H9 (cell line): ENCODE data around the gene ZNF200. TPM values are rescaled to one million over a fixed set of nuclear protein-coding genes. Genes with fewer than 3 reads are reported as not detected.

Experiments used
- DNase-seq: peaks from one replicate; pipeline ENCODE4 v3.0.0-alpha.2; 2017
- H2AFZ ChIP-seq: one replicate; pipeline ENCODE4 v1.6.1; 2013; ENCODE audit warnings: mild to moderate bottlenecking, low read length, control low read depth, moderate library complexity
- H2AK5ac ChIP-seq: 2 replicates; pipeline ENCODE4 v1.6.1; 2013; ENCODE audit warnings: low read length, control low read depth, mixed read lengths; ENCODE audit not compliant: insufficient read length
- H2BK120ac ChIP-seq: one replicate; pipeline ENCODE4 v1.6.1; 2013; ENCODE audit warnings: low read depth, mild to moderate bottlenecking, low read length, control low read depth, inconsistent platforms; ENCODE audit not compliant: poor library complexity, severe bottlenecking
- H2BK12ac ChIP-seq: 2 replicates; pipeline ENCODE4 v1.6.1; 2013; ENCODE audit warnings: low read length, control low read depth, mixed read lengths, low read depth; ENCODE audit not compliant: insufficient read length
- H2BK15ac ChIP-seq: 2 replicates; pipeline ENCODE4 v1.6.1; 2013; ENCODE audit warnings: low read depth, low read length, control low read depth
- H2BK20ac ChIP-seq: one replicate; pipeline ENCODE4 v1.6.1; 2013; ENCODE audit warnings: low read depth, mild to moderate bottlenecking, low read length, control low read depth, inconsistent platforms; ENCODE audit not compliant: poor library complexity, severe bottlenecking
- H2BK5ac ChIP-seq: 2 replicates; pipeline ENCODE4 v1.6.1; 2013; ENCODE audit warnings: low read length, control low read depth, mixed read lengths; ENCODE audit not compliant: insufficient read length
- H3K14ac ChIP-seq: 2 replicates; pipeline ENCODE4 v1.6.1; 2013; ENCODE audit warnings: low read length, control low read depth; ENCODE audit not compliant: insufficient read depth
- H3K18ac ChIP-seq: 2 replicates; pipeline ENCODE4 v1.6.1; 2013; ENCODE audit warnings: low read depth, mild to moderate bottlenecking, mixed read lengths, low read length, control low read depth; ENCODE audit not compliant: insufficient read length
- H3K23ac ChIP-seq: 2 replicates; pipeline ENCODE4 v1.6.1; 2013; ENCODE audit warnings: low read length, control low read depth, mixed read lengths, low read depth; ENCODE audit not compliant: insufficient read length
- H3K23me2 ChIP-seq: 2 replicates; pipeline ENCODE4 v1.6.1; 2013; ENCODE audit warnings: low read depth, mild to moderate bottlenecking, mixed read lengths, low read length, control low read depth; ENCODE audit not compliant: insufficient read length, poor library complexity, severe bottlenecking
- H3K27ac ChIP-seq: 2 replicates; pipeline ENCODE4 v1.5.1; 2013; ENCODE audit warnings: low read length, control low read depth, mixed read lengths, low read depth; ENCODE audit not compliant: insufficient read length
- H3K27me3 ChIP-seq: 2 replicates; pipeline ENCODE4 v1.6.1; 2013; ENCODE audit warnings: low read length, control low read depth, inconsistent platforms; ENCODE audit not compliant: insufficient read depth
- H3K4ac ChIP-seq: 2 replicates; pipeline ENCODE4 v1.6.1; 2013; ENCODE audit warnings: low read depth, mild to moderate bottlenecking, control low read depth, inconsistent platforms, low read length, moderate library complexity
- H3K4me1 ChIP-seq: 2 replicates; pipeline ENCODE4 v1.6.1; 2013; ENCODE audit warnings: low read length, control low read depth, inconsistent platforms; ENCODE audit not compliant: insufficient read depth
- H3K4me2 ChIP-seq: 2 replicates; pipeline ENCODE4 v1.6.1; 2013; ENCODE audit warnings: low read length, control low read depth, mixed read lengths; ENCODE audit not compliant: insufficient read length, insufficient read depth
- H3K56ac ChIP-seq: 2 replicates; pipeline ENCODE4 v1.6.1; 2013; ENCODE audit warnings: low read depth, mild to moderate bottlenecking, mixed read lengths, low read length, control low read depth; ENCODE audit not compliant: insufficient read length
- H3K79me1 ChIP-seq: 2 replicates; pipeline ENCODE4 v1.6.1; 2013; ENCODE audit warnings: low read depth, mild to moderate bottlenecking, moderate library complexity, low read length, control low read depth, inconsistent platforms; ENCODE audit not compliant: insufficient read depth, poor library complexity, severe bottlenecking
- H3K79me2 ChIP-seq: 2 replicates; pipeline ENCODE4 v1.6.1; 2013; ENCODE audit warnings: low read length, control low read depth, inconsistent platforms; ENCODE audit not compliant: insufficient read depth
- H3K9ac ChIP-seq: 2 replicates; pipeline ENCODE4 v1.6.1; 2013; ENCODE audit warnings: low read length, control low read depth, mixed read lengths; ENCODE audit not compliant: insufficient read length; ENCODE audit errors: extremely low read depth
- H3K9me3 ChIP-seq: one replicate; pipeline ENCODE4 v1.6.1; 2013; ENCODE audit warnings: low read depth, low read length, inconsistent platforms; ENCODE audit not compliant: control insufficient read depth
- H3T11ph ChIP-seq: one replicate; pipeline ENCODE4 v1.6.1; 2013; ENCODE audit warnings: mild to moderate bottlenecking, low read length, control low read depth, inconsistent platforms
- H4K20me1 ChIP-seq: one replicate; pipeline ENCODE4 v1.6.1; 2013; ENCODE audit not compliant: control insufficient read depth, insufficient read length, insufficient read depth
- H4K5ac ChIP-seq: 2 replicates; pipeline ENCODE4 v1.6.1; 2013; ENCODE audit warnings: low read depth, mild to moderate bottlenecking, mixed read lengths, low read length, control low read depth; ENCODE audit not compliant: insufficient read length
- H4K8ac ChIP-seq: replicated peaks from 2 replicates; pipeline ENCODE4 v1.6.1; 2013; ENCODE audit warnings: low read length, control low read depth, mixed read lengths, low read depth; ENCODE audit not compliant: insufficient read length
- H4K91ac ChIP-seq: 2 replicates; pipeline ENCODE4 v1.6.1; 2013; ENCODE audit warnings: low read depth, mild to moderate bottlenecking, moderate library complexity, mixed read lengths, low read length, control low read depth; ENCODE audit not compliant: insufficient read length
- H3K27ac Mint-ChIP-seq, 3 experiments: 2 replicates in 2 of 3; 3 replicates in 1 of 3; pipeline ENCODE4 v1.8.0; 2020 to 2021; ENCODE audit warnings: mixed read lengths in 3 of 3, mild to moderate bottlenecking in 1 of 3, moderate library complexity in 1 of 3
- H3K27me3 Mint-ChIP-seq: 2 replicates; pipeline ENCODE4 v1.8.0; 2021; ENCODE audit warnings: low read depth, mild to moderate bottlenecking, moderate library complexity, mixed read lengths
- H3K36me3 Mint-ChIP-seq, 3 experiments: 2 replicates in 2 of 3; 3 replicates in 1 of 3; pipeline ENCODE4 v1.8.0; 2020 to 2021; ENCODE audit warnings: low read depth in 3 of 3, mixed read lengths in 3 of 3; ENCODE audit not compliant: insufficient read depth in 1 of 3
- H3K4me1 Mint-ChIP-seq, 2 experiments: 2 replicates each; pipeline ENCODE4 v1.8.0; 2020; ENCODE audit warnings: mixed read lengths in 2 of 2
- H3K4me3 Mint-ChIP-seq, 2 experiments: 2 replicates in 1 of 2; 3 replicates in 1 of 2; pipeline ENCODE4 v1.8.0; 2020 to 2021; ENCODE audit warnings: mild to moderate bottlenecking in 2 of 2, mixed read lengths in 2 of 2, moderate library complexity in 1 of 2
- H3K9me3 Mint-ChIP-seq, 2 experiments: 2 replicates in 1 of 2; 3 replicates in 1 of 2; pipeline ENCODE4 v1.8.0; 2020; ENCODE audit warnings: mild to moderate bottlenecking in 2 of 2, mixed read lengths in 2 of 2, moderate library complexity in 1 of 2
- CTCF ChIP-seq: fragments of 200-600 bp; sonication (generic); conservative IDR thresholded peaks from 3 replicates; pipeline ENCODE4 v1.8.0; 2021; ENCODE audit warnings: antibody characterized with exemption, mild to moderate bottlenecking
- WGBS: extraction: QIAGEN DNeasy Blood & Tissue Kit; methylation state at CpG from one replicate; pipeline ENCODE4 v1.1.7; 2013; ENCODE audit warnings: missing lambda C conversion rate, low lambda C conversion rate, mixed read lengths; ENCODE audit not compliant: insufficient read length; ENCODE audit errors: extremely low coverage; 5-methylcytosine and 5-hydroxymethylcytosine counted together
- total RNA-seq: library from RNA; stranded (reverse); gene quantifications from 2 replicates; pipeline ENCODE4 v1.2.1, GENCODE V29; 2021

ZNF200 gene
- total RNA-seq, 1 experiment from 2014 or later, result 14.9 TPM

GRCh38 chr16:3246876-3247275, 11.9 kb upstream of the ZNF200 start:
- Mint-ChIP-seq H3K27ac (no peak overlapping the region), H3K36me3 (peaks cover 0 to 4% (median 0%) of the 10 kb centered on the region in 3 experiments; a peak in 3 of 7 replicates), H3K9me3 (peaks cover 71 to 80% of the 10 kb centered on the region in 2 experiments), H3K4me1 (no peaks in the 10 kb centered on the region), H3K27me3 (peaks cover 23% of the 10 kb centered on the region), H3K4me3 (no peak overlapping the region)
- no CpG with 5 or more reads among the region's 10 CpGs for WGBS
- H3K9ac ChIP-seq, result no peak overlapping the region
- no peaks in the 10 kb centered on the region for H3K23me2 ChIP-seq
- no peak overlapping the region for H4K5ac ChIP-seq
- no peak overlapping the region for H2AFZ ChIP-seq
- no peak overlapping the region for H2BK12ac ChIP-seq
- no peak overlapping the region for H2BK20ac ChIP-seq
- no peak for TF ChIP-seq CTCF
- H3K27ac ChIP-seq, result no peak overlapping the region
- DNase-seq, result no peak
- H3K9me3 ChIP-seq, result no peaks in the 10 kb centered on the region
- H3K4me1 ChIP-seq, result no peaks in the 10 kb centered on the region
- no peak overlapping the region for H3T11ph ChIP-seq
- H3K79me1 ChIP-seq, result no peaks in the 10 kb centered on the region
- H2BK5ac ChIP-seq, result no peak overlapping the region
- no peak overlapping the region for H3K18ac ChIP-seq
- no peak overlapping the region for H2BK120ac ChIP-seq
- H2AK5ac ChIP-seq, result no peak overlapping the region
- no peak overlapping the region for H3K4me2 ChIP-seq
- H4K20me1 ChIP-seq, result no peaks in the 10 kb centered on the region
- H4K8ac ChIP-seq, result no peak overlapping the region
- no peaks in the 10 kb centered on the region for H3K79me2 ChIP-seq
- H3K27me3 ChIP-seq, result no peaks in the 10 kb centered on the region
- no peak overlapping the region for H3K14ac ChIP-seq
- no peak overlapping the region for H3K4ac ChIP-seq
- no peak overlapping the region for H3K23ac ChIP-seq
- no peak overlapping the region for H3K56ac ChIP-seq
- no peak overlapping the region for H4K91ac ChIP-seq
- no peak overlapping the region for H2BK15ac ChIP-seq
